AML-193 (cell line): ENCODE results near the gene FAM124B.

Experiments used
- DNase-seq, 2 experiments: peaks; one replicate each; lab custom pipeline; 2025; lab: John Stamatoyannopoulos, UW

The FAM124B gene

DNA sequence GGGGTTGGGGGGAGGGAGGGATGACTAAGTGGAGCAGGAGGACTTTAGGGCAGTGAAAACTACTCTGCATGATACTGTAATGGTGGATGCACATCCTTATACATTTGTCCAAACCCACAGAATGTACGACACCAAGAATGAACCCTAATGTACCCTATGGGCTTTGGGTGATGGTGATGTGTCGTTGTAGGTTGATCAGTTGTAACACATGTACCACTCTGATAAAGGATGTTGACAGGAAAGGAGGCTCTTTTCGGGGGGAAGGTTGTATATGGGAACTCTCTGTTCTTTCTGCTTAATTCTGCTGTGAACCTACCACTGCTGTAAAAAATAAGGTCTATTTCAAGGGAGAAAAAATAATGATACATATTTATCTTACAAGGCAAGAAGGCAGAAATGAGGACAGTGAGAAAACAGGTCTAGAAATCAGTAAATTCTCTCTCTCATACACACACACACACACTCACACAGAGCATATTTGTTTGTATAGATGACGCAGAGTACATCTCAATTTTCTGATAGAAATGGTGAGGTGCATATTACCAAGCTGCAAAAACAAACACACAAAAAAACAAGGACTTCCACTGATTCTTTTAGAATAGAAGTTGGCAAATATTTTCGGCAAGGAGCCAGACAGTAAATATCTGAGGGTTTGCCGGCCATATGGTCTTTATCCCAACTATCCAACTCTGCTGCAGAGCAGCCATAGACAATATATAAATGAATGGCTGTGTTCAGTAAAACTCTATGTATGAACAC, 20.2 kb downstream of the FAM124B start:
- no peak for DNase-seq

DNA sequence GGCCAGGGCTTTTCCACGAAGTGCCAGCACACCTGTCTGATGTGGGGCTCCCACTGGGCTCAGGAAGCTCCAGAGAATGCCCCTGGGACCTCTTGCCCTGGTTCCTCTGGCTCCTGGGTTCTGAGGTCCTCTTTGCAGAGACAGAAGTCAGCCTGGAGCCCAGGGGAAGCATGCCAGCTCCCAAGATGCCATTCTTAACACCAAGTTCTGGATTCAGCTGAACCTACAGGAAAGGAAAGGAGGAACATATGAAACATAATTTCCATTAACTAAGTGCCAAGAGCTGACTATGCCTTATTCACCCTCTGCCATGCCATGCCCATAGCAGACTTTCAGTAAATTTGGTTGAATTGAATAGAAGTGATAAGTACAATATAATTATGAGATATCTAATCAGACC, 21.9 kb downstream of the FAM124B start:
- DNase-seq = no peak

DNA sequence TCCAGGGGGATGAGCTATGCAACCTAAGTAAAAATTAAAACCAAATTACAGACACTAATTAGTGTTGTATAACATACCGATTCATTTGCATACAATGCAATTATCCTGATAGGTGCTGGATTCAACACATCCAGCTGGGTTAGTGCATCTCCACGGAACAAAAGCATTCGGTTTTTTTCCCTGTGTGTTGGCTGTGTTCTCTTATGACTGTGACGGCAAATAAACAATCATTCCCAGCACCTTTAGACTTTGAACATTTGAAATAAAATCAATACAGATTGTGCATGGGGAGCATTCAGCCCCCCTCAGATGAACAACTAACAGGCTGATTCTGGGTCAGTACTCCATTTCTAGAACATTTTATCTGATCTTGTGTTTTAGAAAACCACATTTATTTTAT, 22.7 kb downstream of the FAM124B start:
- no peak for DNase-seq

DNA sequence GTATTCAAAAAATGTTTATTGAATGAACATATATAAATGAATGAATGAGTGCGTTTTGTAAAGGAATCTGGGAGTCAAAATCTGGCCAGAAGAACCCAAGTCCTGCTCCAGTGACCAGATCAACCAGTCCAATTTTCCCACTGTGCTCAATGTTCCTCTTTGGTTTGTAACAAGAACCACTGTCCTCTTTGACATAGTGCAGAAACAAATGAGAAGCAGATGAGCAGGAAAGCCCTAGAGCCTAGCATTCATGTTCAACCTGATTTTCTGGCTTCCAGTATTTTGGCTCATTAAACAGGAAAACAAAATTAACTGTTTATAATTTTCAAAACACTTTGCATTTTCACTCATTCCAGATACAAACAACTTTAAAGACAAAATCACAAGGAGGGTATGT, 23.2 kb downstream of the FAM124B start:
- DNase-seq = no peak

DNA sequence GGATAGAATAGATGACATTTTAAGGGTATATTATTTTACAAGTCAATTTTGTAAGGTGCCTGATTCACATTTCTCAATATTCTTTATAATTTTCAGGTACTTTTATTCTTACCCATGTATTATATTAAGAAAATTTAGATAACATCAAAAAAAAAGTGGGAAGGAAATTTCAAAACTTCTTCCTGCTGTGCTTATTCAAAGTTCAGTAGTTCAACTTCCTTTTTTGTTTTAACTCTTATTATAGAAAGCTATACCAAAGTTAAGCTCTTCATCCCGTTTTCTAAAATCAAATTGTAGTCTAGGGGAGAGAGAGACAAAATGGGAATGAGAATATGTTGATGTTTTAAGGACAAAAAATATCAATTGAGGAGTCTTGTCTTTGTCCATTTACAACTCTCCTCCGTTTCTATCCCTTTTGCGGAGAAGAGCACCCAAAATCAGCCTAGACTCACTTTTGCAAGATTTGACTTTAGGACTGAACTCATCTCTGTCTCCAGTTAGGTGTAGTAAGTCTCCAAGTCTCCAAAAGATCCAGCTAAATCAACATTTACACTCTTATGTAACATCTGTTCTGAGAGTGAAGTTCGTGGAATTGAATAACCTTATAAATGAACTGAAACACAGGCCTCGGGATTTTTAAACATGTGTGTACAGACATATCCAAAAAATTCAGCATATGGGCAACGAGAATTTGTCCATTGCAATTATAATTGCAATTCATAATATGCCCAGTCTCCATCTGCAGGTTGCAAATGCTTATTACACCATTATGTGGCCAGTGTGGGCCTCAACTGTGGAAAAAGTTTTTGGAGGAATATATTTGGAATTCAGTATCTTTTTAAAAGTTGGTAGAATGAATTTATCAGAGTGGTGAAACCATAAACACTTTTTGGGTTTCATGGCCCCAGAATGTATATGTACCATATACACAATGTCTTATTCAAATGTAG, 23.9 kb downstream of the FAM124B start:
- peak; percentile 52 for DNase-seq

DNA sequence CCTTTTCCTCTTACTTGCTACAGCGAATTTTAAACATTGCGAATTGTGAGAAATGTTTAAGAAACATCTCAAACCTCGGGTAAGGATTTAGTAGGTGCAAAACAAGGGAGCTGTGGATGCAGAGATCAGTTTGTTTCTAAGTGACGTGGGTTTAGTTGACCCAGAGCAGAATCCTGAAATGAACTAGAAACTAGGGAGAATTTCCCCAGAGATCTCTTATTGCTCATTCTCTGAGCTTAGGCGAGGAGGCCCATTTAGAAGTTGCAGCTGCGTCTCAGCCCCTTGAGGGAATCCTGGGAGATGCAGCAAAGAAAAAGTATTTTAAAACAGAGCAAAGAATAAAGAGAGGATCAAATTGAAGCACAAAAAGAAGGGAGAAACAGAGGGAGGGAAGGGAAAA, 29.3 kb downstream of the FAM124B start:
- DNase-seq = no peak

DNA sequence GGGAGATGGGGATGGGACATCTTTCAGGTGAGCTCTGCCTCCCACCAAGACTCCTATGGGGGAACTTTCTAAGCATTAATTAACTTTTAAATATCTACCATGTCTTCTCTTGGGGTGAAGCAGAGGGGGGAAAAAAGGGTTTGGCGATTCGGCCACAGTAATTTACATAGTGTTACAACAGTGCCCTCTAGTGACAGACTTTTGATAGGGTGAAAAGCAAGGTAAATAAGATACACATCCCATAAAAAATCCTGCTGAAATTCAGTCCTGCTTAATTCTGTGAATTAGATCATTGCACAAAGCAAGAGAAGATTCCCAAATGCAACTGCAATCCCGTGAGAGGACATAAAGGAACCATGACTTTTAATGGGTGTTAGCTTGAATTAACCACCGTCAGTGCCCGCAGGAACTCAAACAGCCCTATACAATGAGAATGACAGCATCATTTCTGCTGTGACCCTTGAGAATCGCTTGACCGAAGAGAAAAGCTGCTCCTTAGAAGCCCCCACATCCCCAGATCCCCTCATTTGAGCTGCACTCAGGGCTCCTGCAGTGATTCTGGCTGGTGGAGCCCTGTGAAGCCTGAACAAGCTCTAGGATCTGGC, 32.8 kb downstream of the FAM124B start:
- peak; percentile 43 to 70 for DNase-seq

DNA sequence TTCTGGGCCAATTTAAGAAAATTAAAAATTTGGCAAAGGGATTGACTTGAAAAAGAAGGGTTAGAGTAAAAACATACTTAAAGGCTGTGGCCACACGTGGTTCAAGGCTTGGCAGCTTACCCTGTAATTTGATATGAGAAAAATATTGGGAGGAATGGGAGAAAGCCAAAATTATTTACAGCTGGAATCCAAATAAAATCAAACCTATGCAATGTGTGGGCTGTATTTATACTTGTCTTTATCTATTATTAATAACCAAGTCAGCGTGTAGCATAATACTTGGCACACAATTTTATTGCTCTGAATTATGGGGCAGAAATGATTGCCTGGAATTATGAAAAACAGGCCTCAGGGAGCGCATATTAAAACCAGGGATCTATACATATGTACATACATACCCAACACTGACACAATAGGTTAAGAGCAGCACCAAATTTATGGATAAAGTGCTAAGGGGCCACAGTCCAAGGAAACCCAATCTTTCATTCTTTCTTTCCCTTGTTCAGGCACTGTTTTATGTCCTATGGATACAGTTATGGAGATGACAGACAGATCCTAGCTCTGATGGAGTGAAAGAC, 35.6 kb downstream of the FAM124B start:
- DNase-seq = no peak

DNA sequence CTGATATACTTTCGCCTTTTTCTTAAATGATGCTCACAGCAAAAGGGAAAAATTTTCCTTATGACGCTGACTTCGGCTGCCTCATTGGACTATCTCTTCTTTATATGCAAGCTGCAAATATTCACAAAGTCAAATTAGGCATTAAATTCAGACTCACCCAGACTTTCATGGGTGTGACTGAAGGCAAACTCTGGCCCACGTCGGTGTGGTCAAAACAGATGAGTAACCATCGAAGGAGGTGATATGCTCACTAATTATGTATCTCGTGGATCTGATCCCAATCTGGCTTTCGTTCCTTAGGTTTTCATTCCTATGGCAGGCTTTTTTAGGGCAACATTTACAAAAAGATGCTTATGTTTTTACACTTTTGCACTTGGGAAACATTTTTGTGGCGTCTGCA, 36.6 kb downstream of the FAM124B start:
- DNase-seq = no peak

DNA sequence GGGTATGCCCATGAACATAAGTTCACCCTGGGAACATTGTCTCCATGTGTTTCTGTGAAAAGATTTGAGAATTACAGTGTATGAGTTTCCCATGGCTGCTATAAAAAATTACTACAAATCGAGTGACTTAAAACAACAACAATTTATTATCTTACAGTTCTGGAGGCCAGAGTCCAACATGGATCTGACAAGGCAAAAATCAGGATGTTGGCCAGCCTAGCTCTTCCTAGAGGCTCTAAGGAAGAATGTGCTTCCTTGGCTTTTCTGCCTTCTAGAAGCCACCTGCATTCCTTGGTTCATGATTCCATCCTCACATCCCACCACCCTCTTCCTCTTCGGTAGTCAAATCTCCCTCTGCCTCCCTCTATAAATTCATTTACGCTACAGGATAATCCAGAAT, 38.6 kb downstream of the FAM124B start:
- no peak for DNase-seq

DNA sequence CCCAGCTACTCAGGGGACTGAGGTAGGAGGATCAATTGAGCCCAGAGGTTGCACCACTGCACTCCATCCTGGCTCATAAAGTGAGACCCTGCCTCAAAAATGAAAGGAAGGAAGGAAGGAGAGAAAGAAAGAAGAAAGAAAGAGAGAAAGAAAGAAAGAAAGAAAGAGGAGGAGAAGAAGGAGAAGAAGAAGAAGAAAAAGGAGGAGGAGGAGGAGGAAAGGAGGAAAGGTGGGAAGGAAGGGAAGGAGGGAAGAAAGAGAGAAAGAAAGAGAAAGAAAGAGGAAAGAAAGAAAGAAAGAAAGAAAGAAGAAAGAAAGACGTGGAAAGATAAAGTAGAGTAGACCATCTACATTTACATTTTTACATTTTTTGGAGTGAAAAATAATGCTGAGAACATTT, 39.8 kb downstream of the FAM124B start:
- DNase-seq = no peak

DNA sequence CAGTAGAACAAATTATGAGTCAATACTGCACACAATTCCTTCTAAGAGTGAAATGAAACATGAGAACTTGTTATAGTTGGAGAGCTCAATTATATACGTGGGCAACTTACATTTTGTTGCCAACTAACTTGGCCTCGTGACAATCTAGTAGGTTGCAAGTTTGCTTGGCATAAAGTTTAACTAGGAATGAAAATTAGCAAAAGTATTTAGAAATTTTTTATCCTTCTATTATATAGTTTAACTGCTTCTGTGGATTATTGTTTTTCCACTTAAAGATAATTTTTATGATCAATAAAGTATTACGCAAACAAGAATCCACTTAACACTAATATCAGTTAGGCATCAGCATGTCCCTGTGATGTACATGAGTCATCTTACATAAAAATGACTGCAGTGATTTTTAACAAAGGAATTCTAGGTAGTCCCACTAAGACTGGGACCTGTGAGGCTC, 41.1 kb downstream of the FAM124B start:
- no peak for DNase-seq

DNA sequence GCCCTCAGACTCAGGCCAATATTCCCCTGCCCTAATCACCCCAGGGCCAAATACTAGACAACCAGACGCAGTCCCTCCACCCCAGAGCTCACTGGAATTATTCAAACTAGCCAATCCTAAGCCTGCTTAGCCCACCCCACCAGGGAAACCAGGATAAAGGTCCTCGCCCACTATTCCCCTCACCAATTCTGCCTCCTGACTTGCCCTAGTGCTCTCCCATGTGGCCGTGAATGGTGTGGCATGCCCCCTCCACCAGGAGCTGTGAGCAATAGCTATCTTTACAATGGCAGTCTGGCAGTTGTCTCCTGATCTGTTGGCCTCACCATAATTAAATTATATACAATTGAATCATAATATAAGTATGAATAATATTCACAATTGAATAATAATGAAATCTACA, 42.3 kb downstream of the FAM124B start:
- peak; percentile 12 for DNase-seq

DNA sequence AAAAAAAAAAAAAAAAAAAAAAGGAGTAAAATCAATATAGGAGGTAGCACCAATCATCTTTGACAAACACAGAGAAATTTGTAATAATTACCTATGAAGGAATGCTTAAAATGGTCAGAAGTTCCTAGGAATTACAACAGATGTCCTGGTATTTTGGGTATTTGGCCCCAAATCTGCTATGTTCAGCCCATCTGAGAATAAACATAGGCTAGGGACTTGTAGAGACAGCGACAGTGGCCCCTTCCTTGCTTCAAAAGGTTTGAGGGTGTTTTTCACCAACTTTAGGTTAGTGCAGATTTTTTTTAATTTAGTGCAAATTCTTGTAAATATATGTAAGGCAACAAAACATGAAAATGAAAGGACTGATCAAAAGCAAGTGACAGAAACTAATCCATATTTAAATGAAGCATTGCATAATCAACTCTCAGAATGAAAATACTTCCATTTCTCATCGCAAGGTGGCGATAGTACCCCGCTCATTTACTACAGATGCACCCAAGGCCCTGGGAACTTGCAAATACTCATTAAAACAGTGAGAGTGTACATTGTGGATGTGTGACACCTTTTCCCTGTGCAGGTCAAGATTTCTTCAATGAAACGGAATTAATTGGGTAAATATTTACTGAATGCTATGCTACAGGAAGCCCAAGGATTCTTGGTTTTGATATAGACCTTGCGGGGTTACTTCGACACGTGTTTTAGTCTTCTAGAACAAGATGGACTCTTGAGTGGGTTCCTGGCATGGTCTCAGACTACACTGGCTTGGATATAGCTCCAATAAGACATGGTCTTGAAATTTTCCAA, 44.6 kb downstream of the FAM124B start:
- peak; percentile 65 to 74 for DNase-seq

DNA sequence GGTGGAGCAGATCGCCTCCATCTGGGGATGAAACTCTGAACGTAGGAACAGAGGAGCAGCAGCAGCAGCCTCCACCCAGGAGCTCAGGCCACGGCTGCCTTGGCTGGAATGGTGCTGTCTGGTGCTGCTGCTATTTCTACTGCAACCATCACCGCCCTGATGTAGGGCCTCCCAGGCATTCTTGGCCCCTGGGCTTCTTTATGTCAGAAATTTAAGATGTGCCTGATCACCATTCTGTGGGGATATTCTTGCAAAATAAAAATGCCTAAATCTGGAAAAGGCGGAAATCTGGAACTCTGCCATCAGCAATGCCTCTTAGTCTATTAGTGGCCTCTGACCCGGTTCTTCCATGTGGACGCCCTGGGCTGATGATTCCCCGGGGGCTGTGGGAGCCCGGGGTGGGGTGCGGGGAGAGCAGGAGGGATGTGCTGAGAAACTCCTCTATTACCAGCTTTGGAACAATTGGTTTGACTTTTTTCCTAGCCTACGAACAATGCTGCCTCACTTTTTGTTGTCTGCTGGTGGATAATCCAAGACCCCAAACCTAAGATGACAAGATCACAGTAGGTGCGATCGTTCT, 47.2 kb downstream of the FAM124B start:
- DNase-seq = no peak

DNA sequence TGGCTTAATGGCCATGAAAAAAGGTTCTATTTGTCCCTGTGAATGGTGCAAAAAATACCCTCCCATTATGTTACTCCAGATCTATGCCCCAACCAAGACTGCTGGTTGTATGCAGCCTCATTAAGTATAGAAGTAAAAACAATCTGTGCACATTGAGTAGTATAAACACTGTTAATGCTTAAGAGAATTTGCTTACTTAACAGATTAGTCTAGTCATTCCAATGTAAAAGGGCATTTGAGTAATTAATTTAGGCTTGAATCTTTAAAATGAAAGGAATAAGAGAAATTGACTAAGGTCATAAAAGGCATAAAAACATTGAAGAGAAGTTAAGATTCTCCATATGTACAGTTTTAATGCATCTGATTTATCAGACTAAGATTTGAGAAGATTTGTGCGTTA, 51.2 kb downstream of the FAM124B start:
- DNase-seq = no peak

DNA sequence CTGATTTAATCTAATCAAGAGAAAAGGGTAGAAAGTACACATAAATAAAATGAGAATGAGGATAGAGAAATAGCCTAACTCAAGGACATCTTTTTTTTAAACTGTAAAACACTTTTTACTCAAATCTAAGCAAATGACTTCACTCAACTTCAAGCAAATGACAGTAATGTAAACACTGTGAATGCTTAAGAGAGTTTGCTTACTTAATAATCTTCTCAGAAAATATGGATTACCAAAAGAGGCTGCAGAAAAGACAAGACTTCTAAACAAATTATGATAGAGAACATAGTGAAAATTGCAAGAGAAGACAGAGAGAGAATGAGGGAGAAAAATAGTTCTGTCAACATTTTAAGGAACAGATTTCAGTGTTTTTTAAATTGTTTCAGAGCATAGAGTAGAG, 52.5 kb downstream of the FAM124B start:
- DNase-seq = no peak

DNA sequence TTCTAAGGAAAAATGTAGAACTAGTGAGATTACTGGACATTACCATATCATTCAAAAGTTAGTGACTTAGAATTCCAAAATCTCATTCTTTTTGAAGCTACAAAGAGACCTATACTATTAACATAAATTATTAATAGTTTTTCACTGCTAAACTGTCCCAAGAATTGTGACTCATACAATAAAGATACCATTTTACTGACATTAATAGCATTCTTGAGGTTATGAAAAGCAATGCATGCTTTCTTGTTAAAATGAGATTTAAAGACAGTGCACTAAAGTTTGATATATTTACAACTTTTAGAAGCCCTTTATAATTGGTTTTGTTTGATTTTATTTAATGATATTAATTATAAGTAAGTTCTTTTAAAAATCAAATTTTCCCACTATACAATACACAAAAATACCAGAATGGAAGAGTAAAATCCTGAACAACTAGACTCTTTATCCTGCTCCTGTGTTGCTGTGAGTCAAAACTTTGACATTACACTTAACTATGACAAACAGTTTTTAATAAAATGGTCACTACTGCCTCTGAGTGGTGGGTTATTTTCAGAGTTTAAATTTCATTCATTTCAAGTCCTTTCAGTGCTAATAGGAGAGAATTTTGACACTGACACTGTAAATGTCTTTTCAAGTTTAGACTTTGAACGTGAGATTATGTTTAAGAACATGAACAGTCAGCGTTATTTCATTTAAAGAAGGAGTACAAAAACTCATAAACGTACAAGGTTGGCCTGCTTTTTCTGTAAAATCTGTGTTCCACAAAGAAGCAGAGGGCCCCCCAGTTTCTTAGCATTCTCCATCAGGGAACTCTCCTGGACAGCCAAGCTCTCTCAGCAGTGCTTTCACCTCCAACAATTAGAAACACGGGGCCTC, 54.5 kb downstream of the FAM124B start:
- no peak for DNase-seq

DNA sequence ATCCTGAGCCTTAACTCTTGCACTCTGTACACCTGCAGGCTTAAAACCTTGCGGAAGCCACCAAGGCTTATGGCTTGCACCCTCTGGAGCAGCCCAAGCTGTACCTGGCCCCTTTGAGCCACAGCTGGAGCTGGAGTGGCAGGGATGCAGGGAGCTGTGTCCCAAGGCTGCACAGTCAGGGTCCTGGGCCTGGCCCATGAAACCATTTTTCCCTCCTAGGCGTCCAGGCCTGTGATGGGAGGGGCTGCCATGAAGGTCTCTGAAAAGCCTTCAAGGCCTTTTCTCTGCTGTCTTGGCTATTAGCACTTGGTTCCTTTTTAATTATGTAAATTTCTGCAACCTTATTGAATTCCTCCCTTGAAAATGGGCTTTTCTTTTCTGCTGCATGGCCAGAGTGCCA, 56.4 kb downstream of the FAM124B start:
- no peak for DNase-seq

DNA sequence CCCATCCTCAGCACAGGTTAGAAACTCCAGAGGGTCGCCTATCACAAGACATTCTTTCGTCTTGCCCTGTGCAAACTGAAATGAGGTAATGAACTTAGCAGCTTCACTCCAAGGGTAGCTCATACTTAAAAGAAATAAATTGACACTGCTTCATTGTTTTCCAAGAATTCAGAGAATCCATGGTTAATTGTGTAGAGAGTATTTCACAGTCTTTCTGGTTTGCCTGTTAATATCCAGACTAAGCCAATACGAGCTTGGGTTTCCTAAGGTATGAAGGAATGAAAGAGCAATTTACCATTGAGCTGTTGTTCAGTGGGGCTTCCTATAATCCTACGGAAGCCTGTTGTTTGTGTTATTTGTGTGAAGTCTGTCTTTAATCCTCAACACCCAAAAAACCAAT, 58.7 kb downstream of the FAM124B start:
- DNase-seq = no peak
